Measurements from ENCODE around the gene FAM200A.

- no peak for TF ChIP-seq EP300 (IDR thresholded peaks at IDR 0.05; ENCODE audit: low read depth)
- TF ChIP-seq, protein P1, sequence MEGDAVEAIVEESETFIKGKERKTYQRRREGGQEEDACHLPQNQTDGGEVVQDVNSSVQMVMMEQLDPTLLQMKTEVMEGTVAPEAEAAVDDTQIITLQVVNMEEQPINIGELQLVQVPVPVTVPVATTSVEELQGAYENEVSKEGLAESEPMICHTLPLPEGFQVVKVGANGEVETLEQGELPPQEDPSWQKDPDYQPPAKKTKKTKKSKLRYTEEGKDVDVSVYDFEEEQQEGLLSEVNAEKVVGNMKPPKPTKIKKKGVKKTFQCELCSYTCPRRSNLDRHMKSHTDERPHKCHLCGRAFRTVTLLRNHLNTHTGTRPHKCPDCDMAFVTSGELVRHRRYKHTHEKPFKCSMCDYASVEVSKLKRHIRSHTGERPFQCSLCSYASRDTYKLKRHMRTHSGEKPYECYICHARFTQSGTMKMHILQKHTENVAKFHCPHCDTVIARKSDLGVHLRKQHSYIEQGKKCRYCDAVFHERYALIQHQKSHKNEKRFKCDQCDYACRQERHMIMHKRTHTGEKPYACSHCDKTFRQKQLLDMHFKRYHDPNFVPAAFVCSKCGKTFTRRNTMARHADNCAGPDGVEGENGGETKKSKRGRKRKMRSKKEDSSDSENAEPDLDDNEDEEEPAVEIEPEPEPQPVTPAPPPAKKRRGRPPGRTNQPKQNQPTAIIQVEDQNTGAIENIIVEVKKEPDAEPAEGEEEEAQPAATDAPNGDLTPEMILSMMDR (IDR thresholded peaks at IDR 0.05), result peak in 1 of 5 experiments; percentile 13
Observed at GRCh38 chr7:99504603-99505323, 47.2 kb downstream of the FAM200A start, which contains the start of gene ZKSCAN5.
